ENCODE measurements around the gene F12.

DNA sequence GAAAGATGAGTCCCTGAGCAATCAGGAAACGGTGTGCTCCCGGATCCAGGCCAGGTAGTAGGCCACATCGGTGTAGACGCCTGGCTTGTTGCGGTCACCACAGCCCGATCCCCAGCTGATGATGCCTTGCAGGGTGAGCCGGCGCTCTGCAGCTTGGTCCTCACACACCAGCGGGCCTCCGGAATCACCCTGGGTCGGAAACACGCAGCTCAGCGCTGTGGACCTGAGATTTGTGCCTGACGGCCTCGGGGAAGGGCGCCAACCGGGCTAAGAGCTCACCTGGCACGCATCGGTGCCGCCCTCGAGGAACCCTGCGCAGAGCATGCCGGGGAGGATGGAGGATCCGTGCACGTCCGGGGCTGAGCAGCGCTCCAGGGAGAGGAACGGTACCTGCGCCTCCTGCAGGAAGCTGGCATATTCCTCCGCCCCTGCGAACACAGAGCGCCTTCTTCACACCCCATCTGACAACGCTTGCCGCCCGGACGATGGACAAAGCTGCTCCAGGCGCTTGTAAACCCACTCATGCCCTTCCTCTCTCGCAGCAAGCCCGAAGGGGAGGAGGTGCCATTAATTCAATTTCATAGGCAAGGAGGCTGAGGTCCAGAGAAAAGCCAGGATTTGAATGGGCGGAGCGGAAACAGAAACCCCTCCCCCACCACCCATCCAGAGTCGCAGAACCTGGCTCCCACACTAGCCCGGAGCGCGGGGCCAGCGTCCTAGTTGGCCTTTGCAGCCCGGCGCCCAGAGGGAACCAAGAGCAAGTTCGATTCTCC is 6.9 kb downstream of the F12 start:
- TF ChIP-seq CTCF (IDR thresholded peaks at IDR 0.05; ENCODE audit: borderline replicate concordance, extremely low read depth, low read length, poor library complexity, severe bottlenecking) (no peak), EZH2 (IDR thresholded peaks at IDR 0.05; ENCODE audit: borderline replicate concordance, low read depth, low read length, severe bottlenecking) (no peak)
